K562 (cell line): ENCODE data around the gene BAIAP3. TPM values are rescaled to one million over a fixed set of nuclear protein-coding genes. Genes with fewer than 3 reads are reported as not detected.

Source experiments
- HOXB6 ChIP-seq: fragments of 250-450 bp; sonication (Bioruptor Pico); IDR thresholded peaks from 2 replicates; pipeline ENCODE4 v1.5.1; 2022; ENCODE audit warnings: mild to moderate bottlenecking, borderline replicate concordance
- KDM5B ChIP-seq: fragments of 200-600 bp; sonication (generic); IDR thresholded peaks from 2 replicates; pipeline ENCODE4 v1.6.1; 2012; ENCODE audit warnings: low read depth, mild to moderate bottlenecking, moderate library complexity, low read length, control low read depth, inconsistent platforms; ENCODE audit not compliant: insufficient replicate concordance
- MTF1 ChIP-seq: fragments of 250-450 bp; sonication (Bioruptor Pico); IDR thresholded peaks from 2 replicates; pipeline ENCODE4 v1.9.0; 2021; ENCODE audit warnings: moderate library complexity, mild to moderate bottlenecking, inconsistent platforms, borderline replicate concordance
- RBM17 ChIP-seq: fragments of 200-400 bp; formaldehyde crosslinking; IDR thresholded peaks from 2 replicates; pipeline ENCODE4 v1.6.1; 2017; ENCODE audit warnings: low read depth, mild to moderate bottlenecking, low read length, borderline replicate concordance
- RFX5 ChIP-seq: IDR thresholded peaks from 2 replicates; pipeline ENCODE4 v1.6.1; 2011; ENCODE audit warnings: low read depth, mild to moderate bottlenecking, improper control_type of control experiment, low read length
- ZNF217 ChIP-seq: sonication (generic); formaldehyde crosslinking; IDR thresholded peaks from 2 replicates; pipeline ENCODE4 v1.8.0; 2022; ENCODE audit warnings: mild to moderate bottlenecking, missing genetic modification reagents
- ZNF224 ChIP-seq: sonication (generic); formaldehyde crosslinking; IDR thresholded peaks from 2 replicates; pipeline ENCODE4 v1.8.0; 2022; ENCODE audit warnings: mild to moderate bottlenecking, missing genetic modification reagents
- ZNF3 ChIP-seq: fragments of 250-450 bp; sonication (Bioruptor Pico); IDR thresholded peaks from 2 replicates; pipeline ENCODE4 v1.5.0; 2021; ENCODE audit warnings: mild to moderate bottlenecking, moderate library complexity
- ZNF551 ChIP-seq: fragments of 250-450 bp; sonication (Bioruptor Pico); IDR thresholded peaks from 2 replicates; pipeline ENCODE4 v1.5.0; 2021; ENCODE audit warnings: mild to moderate bottlenecking, moderate library complexity
- polyA plus RNA-seq, 8 experiments: library from polyadenylated mRNA; depleted of rRNA in 4 of 8; stranded (reverse) in 5 of 8; unstranded in 3 of 8; fragments of >200 nt; fragmentation: Nextera tagmentation in 2 of 8; fragmentation: Illumina TruSeq in 1 of 8; extraction: Ambion mirVana in 2 of 8; extraction: Trizol in 1 of 8; gene quantifications; 2 replicates each; pipeline versions ENCODE4 v1.2.1 to v1.2.3, GENCODE V29; 2011 to 2014; ENCODE audit warnings: inconsistent platforms in 1 of 8, missing spikeins in 1 of 8
- total RNA-seq, 7 experiments: library from RNA; depleted of rRNA in 6 of 7; stranded (reverse); fragments of >200 nt in 6 of 7; fragmentation: Illumina TruSeq in 2 of 7; extraction: Trizol in 2 of 7; gene quantifications; 2 replicates each; pipeline versions ENCODE4 v1.2.1 to v1.2.3, GENCODE V29; 2011 to 2021; ENCODE audit warnings: low replicate concordance in 1 of 7
- TF ChIP-seq, protein P1 (sequence below), 2 experiments: fragments of 150-350 bp in 1 of 2; IDR thresholded peaks; 2 replicates each; pipeline ENCODE4 v1.6.1; 2012 to 2016; ENCODE audit warnings: low read depth in 2 of 2, low read length in 2 of 2, mild to moderate bottlenecking in 1 of 2, moderate library complexity in 1 of 2
- TF ChIP-seq, protein P2 (sequence below): sonication (generic); formaldehyde crosslinking; IDR thresholded peaks from 2 replicates; pipeline ENCODE4 v1.8.1; 2023; ENCODE audit warnings: mild to moderate bottlenecking, missing genetic modification reagents
- TF ChIP-seq, protein P3 (sequence below): IDR thresholded peaks from 2 replicates; pipeline ENCODE4 v1.6.1; 2016; ENCODE audit warnings: missing genetic modification characterization, missing compliant biosample characterization
- TF ChIP-seq, protein P4 (sequence below): sonication (generic); formaldehyde crosslinking; IDR thresholded peaks from 2 replicates; pipeline ENCODE4 v1.8.1; 2022; ENCODE audit warnings: missing genetic modification reagents
- TF ChIP-seq, protein P5 (sequence below): sonication (generic); formaldehyde crosslinking; IDR thresholded peaks from 2 replicates; pipeline ENCODE4 v1.8.1; 2023; ENCODE audit warnings: mild to moderate bottlenecking, missing genetic modification reagents, moderate library complexity

The BAIAP3 gene
- total and polyA plus RNA-seq, 9 of the 15 experiments (the other 6 are each of a cell fraction or from before 2014, with no cell fraction given): 0.03 to 4.5 (median 0.57) TPM; not detected in 1

DNA sequence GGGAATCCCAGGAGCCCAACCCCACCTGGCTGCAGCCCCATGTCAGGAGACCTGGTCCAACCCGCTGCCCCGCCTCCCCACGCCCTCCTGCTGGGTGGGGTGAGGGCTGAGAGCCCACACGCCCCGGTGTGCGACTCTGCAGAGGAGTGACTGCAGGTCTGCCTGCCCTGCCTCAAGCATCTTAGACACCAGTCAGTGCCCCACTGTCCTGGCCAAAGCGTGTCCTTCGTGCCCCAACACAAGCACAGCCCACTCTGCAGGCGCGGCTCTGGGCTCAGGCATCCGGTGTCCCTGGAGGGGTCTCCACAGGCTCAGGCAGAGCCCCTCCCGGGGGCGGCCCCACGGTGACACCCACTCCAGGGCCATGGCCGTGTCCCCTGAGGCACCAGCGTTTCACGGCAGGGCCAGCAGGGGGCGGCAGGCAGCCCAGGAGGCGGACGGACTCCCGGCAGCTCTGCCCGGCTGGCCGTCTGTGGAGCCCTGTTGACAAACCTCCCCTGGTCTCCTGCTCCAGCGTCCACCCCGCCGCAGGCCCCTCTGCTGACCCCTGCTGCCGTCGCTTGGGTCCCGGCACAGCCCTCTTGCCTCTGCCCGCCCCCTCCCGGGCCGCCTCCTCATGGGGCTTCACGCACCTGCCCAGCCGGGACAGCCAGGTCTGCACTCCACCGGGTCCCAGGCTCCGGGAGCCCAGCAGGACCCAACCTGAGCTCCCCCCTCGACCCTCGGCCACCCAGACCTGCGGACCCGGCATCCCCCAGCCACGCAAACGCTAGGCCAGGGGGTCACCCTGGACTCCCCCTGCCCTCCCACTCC is 32.6 kb upstream of the BAIAP3 start (continued):
- TF ChIP-seq, protein P1, sequence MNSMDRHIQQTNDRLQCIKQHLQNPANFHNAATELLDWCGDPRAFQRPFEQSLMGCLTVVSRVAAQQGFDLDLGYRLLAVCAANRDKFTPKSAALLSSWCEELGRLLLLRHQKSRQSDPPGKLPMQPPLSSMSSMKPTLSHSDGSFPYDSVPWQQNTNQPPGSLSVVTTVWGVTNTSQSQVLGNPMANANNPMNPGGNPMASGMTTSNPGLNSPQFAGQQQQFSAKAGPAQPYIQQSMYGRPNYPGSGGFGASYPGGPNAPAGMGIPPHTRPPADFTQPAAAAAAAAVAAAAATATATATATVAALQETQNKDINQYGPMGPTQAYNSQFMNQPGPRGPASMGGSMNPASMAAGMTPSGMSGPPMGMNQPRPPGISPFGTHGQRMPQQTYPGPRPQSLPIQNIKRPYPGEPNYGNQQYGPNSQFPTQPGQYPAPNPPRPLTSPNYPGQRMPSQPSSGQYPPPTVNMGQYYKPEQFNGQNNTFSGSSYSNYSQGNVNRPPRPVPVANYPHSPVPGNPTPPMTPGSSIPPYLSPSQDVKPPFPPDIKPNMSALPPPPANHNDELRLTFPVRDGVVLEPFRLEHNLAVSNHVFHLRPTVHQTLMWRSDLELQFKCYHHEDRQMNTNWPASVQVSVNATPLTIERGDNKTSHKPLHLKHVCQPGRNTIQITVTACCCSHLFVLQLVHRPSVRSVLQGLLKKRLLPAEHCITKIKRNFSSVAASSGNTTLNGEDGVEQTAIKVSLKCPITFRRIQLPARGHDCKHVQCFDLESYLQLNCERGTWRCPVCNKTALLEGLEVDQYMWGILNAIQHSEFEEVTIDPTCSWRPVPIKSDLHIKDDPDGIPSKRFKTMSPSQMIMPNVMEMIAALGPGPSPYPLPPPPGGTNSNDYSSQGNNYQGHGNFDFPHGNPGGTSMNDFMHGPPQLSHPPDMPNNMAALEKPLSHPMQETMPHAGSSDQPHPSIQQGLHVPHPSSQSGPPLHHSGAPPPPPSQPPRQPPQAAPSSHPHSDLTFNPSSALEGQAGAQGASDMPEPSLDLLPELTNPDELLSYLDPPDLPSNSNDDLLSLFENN (IDR thresholded peaks at IDR 0.05; ENCODE audit: low read depth in 2 of 2, low read length in 2 of 2): no peak
- TF ChIP-seq, protein P2, sequence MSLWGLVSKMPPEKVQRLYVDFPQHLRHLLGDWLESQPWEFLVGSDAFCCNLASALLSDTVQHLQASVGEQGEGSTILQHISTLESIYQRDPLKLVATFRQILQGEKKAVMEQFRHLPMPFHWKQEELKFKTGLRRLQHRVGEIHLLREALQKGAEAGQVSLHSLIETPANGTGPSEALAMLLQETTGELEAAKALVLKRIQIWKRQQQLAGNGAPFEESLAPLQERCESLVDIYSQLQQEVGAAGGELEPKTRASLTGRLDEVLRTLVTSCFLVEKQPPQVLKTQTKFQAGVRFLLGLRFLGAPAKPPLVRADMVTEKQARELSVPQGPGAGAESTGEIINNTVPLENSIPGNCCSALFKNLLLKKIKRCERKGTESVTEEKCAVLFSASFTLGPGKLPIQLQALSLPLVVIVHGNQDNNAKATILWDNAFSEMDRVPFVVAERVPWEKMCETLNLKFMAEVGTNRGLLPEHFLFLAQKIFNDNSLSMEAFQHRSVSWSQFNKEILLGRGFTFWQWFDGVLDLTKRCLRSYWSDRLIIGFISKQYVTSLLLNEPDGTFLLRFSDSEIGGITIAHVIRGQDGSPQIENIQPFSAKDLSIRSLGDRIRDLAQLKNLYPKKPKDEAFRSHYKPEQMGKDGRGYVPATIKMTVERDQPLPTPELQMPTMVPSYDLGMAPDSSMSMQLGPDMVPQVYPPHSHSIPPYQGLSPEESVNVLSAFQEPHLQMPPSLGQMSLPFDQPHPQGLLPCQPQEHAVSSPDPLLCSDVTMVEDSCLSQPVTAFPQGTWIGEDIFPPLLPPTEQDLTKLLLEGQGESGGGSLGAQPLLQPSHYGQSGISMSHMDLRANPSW (CRISPR knock-in tag): no peak
- TF ChIP-seq, protein P3, sequence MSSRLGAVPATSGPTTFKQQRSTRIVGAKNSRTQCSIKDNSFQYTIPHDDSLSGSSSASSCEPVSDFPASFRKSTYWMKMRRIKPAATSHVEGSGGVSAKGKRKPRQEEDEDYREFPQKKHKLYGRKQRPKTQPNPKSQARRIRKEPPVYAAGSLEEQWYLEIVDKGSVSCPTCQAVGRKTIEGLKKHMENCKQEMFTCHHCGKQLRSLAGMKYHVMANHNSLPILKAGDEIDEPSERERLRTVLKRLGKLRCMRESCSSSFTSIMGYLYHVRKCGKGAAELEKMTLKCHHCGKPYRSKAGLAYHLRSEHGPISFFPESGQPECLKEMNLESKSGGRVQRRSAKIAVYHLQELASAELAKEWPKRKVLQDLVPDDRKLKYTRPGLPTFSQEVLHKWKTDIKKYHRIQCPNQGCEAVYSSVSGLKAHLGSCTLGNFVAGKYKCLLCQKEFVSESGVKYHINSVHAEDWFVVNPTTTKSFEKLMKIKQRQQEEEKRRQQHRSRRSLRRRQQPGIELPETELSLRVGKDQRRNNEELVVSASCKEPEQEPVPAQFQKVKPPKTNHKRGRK (tag): no peak
- TF ChIP-seq ZNF3 (CRISPR knock-in tag): no peak
- no peak for TF ChIP-seq ZNF224 (CRISPR knock-in tag)
- no peak for TF ChIP-seq KDM5B
- no peak for TF ChIP-seq ZNF217 (CRISPR knock-in tag)
- TF ChIP-seq, protein P4, sequence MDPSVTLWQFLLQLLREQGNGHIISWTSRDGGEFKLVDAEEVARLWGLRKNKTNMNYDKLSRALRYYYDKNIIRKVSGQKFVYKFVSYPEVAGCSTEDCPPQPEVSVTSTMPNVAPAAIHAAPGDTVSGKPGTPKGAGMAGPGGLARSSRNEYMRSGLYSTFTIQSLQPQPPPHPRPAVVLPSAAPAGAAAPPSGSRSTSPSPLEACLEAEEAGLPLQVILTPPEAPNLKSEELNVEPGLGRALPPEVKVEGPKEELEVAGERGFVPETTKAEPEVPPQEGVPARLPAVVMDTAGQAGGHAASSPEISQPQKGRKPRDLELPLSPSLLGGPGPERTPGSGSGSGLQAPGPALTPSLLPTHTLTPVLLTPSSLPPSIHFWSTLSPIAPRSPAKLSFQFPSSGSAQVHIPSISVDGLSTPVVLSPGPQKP (CRISPR knock-in tag): no peak
- TF ChIP-seq, protein P5, sequence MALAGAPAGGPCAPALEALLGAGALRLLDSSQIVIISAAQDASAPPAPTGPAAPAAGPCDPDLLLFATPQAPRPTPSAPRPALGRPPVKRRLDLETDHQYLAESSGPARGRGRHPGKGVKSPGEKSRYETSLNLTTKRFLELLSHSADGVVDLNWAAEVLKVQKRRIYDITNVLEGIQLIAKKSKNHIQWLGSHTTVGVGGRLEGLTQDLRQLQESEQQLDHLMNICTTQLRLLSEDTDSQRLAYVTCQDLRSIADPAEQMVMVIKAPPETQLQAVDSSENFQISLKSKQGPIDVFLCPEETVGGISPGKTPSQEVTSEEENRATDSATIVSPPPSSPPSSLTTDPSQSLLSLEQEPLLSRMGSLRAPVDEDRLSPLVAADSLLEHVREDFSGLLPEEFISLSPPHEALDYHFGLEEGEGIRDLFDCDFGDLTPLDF: no peak
- no peak for TF ChIP-seq HOXB6
- no peak for TF ChIP-seq ZNF551 (CRISPR knock-in tag)
- no peak for TF ChIP-seq MTF1 (CRISPR knock-in tag)
- no peak for TF ChIP-seq RFX5
- TF ChIP-seq RBM17: no peak
